Measurements from ENCODE around the gene OFD1. TPM values are rescaled to one million over a fixed set of nuclear protein-coding genes. Genes with fewer than 3 reads are reported as not detected.

The OFD1 gene
- total and polyA plus RNA-seq, 2 of the 8 experiments (the other 6 are each of a cell fraction or from before 2014, with no cell fraction given), result 8.0 to 23.4 TPM

- TF ChIP-seq CHD7 (IDR thresholded peaks at IDR 0.05; ENCODE audit: insufficient replicate concordance, low read length), result no peak
- TF ChIP-seq YY1 (IDR thresholded peaks at IDR 0.05; ENCODE audit: low read depth, low read length), result no peak
- no peak for TF ChIP-seq CBX5 (IDR thresholded peaks at IDR 0.05; ENCODE audit: low read depth, low read length)
- no peak for TF ChIP-seq SIX5 (IDR thresholded peaks at IDR 0.05; ENCODE audit: low read depth, low read length)
- no peak for TF ChIP-seq KDM1A (IDR thresholded peaks at IDR 0.05; ENCODE audit: borderline replicate concordance, low read length)
- TF ChIP-seq RAD21 (IDR thresholded peaks at IDR 0.05 in 1 of 2, conservative IDR thresholded peaks at IDR 0.05 in 1 of 2; ENCODE audit: low read depth in 2 of 2, low read length in 2 of 2), result no peak
- no peak for TF ChIP-seq RXRA (IDR thresholded peaks at IDR 0.05; ENCODE audit: insufficient read depth, low read depth, low read length)
- TF ChIP-seq POU5F1 (IDR thresholded peaks at IDR 0.05; ENCODE audit: low read depth, low read length), result no peak
- TF ChIP-seq TAF1 (IDR thresholded peaks at IDR 0.05; ENCODE audit: low read depth, low read length), result no peak
- no peak for TF ChIP-seq MAX (IDR thresholded peaks at IDR 0.05)
- TF ChIP-seq SAP30 (IDR thresholded peaks at IDR 0.05; ENCODE audit: insufficient read depth, insufficient replicate concordance, low read length), result no peak
- TF ChIP-seq FOSL1 (IDR thresholded peaks at IDR 0.05; ENCODE audit: insufficient read depth, low read depth, low read length), result no peak
Observed at GRCh38 chrX:13793897-13794296, 59.3 kb downstream of the OFD1 start (continued).

Data from H1 (cell line).